Measurements from ENCODE around the gene MPEG1. TPM values are rescaled to one million over a fixed set of nuclear protein-coding genes. Genes with fewer than 3 reads are reported as not detected.

The MPEG1 gene
- total and polyA plus RNA-seq, 2 of the 13 experiments (the other 11 are each of a cell fraction or from before 2014, with no cell fraction given) = not detected

DNA sequence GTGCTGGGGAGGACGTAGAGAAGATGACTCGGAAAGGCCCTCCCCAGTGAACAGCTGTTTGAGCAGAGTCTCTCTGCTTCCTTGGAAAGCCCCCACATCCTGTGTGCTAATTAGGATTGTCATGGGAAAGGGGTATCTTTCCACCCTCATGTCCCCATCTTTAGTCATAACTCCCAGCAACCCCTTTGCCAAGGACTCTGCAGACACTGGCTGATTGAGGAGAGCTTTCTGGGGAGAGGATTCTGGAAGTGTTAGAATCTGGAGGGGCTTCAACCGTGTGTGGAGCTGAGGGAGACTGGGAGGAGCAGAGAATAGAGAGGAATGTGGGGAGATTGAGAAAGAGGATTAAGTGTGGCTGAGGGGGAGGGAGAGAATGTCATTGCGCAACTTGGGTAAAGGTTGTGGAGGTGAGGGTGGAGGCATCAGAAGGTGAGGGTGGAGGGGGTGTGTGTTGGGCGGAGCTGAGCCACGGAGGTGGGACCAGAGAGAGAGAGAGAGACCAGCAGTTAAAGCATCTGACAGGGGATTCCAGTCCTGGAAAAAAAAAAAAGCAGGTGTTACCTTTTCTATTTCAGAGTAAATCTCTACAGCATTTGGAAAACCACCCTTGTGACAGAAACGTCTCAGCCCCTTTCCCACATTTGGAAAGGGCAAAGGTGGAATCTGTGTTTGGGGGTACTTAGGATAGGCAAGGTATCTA, 38.6 kb downstream of the MPEG1 start (continued):
- TF ChIP-seq, protein P1, sequence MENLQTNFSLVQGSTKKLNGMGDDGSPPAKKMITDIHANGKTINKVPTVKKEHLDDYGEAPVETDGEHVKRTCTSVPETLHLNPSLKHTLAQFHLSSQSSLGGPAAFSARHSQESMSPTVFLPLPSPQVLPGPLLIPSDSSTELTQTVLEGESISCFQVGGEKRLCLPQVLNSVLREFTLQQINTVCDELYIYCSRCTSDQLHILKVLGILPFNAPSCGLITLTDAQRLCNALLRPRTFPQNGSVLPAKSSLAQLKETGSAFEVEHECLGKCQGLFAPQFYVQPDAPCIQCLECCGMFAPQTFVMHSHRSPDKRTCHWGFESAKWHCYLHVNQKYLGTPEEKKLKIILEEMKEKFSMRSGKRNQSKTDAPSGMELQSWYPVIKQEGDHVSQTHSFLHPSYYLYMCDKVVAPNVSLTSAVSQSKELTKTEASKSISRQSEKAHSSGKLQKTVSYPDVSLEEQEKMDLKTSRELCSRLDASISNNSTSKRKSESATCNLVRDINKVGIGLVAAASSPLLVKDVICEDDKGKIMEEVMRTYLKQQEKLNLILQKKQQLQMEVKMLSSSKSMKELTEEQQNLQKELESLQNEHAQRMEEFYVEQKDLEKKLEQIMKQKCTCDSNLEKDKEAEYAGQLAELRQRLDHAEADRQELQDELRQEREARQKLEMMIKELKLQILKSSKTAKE (CRISPR knock-in tag; IDR thresholded peaks at IDR 0.05; ENCODE audit: borderline replicate concordance) = 0 out of 2 replicates have a peak, but pooled peaks have one; percentile 35
- no peak for TF ChIP-seq ZFP90 (CRISPR knock-in tag; IDR thresholded peaks at IDR 0.05; ENCODE audit: borderline replicate concordance)
- peak; percentile 71 for TF ChIP-seq ASH2L (IDR thresholded peaks at IDR 0.05; ENCODE audit: insufficient read length, low read depth, low read length)
- TF ChIP-seq, protein P2, sequence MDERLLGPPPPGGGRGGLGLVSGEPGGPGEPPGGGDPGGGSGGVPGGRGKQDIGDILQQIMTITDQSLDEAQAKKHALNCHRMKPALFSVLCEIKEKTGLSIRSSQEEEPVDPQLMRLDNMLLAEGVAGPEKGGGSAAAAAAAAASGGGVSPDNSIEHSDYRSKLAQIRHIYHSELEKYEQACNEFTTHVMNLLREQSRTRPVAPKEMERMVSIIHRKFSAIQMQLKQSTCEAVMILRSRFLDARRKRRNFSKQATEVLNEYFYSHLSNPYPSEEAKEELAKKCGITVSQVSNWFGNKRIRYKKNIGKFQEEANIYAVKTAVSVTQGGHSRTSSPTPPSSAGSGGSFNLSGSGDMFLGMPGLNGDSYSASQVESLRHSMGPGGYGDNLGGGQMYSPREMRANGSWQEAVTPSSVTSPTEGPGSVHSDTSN (CRISPR knock-in tag; IDR thresholded peaks at IDR 0.05) = no peak
- no peak for TF ChIP-seq RAD21 (CRISPR knock-in tag; IDR thresholded peaks at IDR 0.05)
- 0 out of 2 replicates have a peak, but pooled peaks have one; percentile 24 for TF ChIP-seq ZNF792 (CRISPR knock-in tag; IDR thresholded peaks at IDR 0.05)
- peak; percentile 61; the same call in 1 of the 2 replicates for TF ChIP-seq ZNF350 (CRISPR knock-in tag; IDR thresholded peaks at IDR 0.05; ENCODE audit: borderline replicate concordance, low read depth)
- TF ChIP-seq, protein P3, sequence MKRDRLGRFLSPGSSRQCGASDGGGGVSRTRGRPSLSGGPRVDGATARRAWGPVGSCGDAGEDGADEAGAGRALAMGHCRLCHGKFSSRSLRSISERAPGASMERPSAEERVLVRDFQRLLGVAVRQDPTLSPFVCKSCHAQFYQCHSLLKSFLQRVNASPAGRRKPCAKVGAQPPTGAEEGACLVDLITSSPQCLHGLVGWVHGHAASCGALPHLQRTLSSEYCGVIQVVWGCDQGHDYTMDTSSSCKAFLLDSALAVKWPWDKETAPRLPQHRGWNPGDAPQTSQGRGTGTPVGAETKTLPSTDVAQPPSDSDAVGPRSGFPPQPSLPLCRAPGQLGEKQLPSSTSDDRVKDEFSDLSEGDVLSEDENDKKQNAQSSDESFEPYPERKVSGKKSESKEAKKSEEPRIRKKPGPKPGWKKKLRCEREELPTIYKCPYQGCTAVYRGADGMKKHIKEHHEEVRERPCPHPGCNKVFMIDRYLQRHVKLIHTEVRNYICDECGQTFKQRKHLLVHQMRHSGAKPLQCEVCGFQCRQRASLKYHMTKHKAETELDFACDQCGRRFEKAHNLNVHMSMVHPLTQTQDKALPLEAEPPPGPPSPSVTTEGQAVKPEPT (CRISPR knock-in tag; IDR thresholded peaks at IDR 0.05; ENCODE audit: low read depth) = no peak
- no peak for TF ChIP-seq ISL2 (CRISPR knock-in tag; IDR thresholded peaks at IDR 0.05)
- peak; percentile 41; the same call in 1 of the 2 replicates for TF ChIP-seq ATF7 (IDR thresholded peaks at IDR 0.05)
- TF ChIP-seq ATF7 (CRISPR knock-in tag; IDR thresholded peaks at IDR 0.05) = no peak
- 0 out of 2 replicates have a peak, but pooled peaks have one; percentile 32 for TF ChIP-seq MTA1 (CRISPR knock-in tag; IDR thresholded peaks at IDR 0.05; ENCODE audit: borderline replicate concordance)
- no peak for TF ChIP-seq ZNF44 (CRISPR knock-in tag; IDR thresholded peaks at IDR 0.05)
- TF ChIP-seq, protein P4, sequence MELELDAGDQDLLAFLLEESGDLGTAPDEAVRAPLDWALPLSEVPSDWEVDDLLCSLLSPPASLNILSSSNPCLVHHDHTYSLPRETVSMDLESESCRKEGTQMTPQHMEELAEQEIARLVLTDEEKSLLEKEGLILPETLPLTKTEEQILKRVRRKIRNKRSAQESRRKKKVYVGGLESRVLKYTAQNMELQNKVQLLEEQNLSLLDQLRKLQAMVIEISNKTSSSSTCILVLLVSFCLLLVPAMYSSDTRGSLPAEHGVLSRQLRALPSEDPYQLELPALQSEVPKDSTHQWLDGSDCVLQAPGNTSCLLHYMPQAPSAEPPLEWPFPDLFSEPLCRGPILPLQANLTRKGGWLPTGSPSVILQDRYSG (CRISPR knock-in tag; IDR thresholded peaks at IDR 0.05) = no peak

Measured in HepG2 (cell line).